HCT116 (cell line): ENCODE measurements around the gene ITGA1. TPM values are rescaled to one million over a fixed set of nuclear protein-coding genes. Genes with fewer than 3 reads are reported as not detected.

Experiments used
- ATAC-seq: fragments of 200-7000 bp; cut with Tn5 transposase; 2 replicates; pipeline ENCODE4 v1.9.1; 2020; ENCODE audit warnings: mild to moderate bottlenecking, moderate library complexity
- BruUV-seq: library from RNA; stranded (reverse); fragments of 400-500 nt; replicated peaks from 2 replicates; lab custom pipeline; 2021; lab: Mats Ljungman, UMichigan
- CTCF ChIA-PET: fragments of 300-600 bp; sonication (Branson Sonifier 250); formaldehyde crosslinking; loops from one replicate; lab custom pipeline; 2021; ENCODE audit warnings: antibody characterized with exemption; lab: Charles Lee
- POLR2A ChIA-PET: fragments of 300-600, 350-600 bp; sonication (Branson Sonifier 250); formaldehyde crosslinking; loops from one replicate; lab custom pipeline; 2021; ENCODE audit warnings: antibody characterized with exemption; lab: Charles Lee
- RAD21 ChIA-PET, 2 experiments: fragments of 300-600 bp; sonication (Branson Sonifier 250); formaldehyde crosslinking; loops; one replicate each; lab custom pipeline; 2023; ENCODE audit warnings: low total read pairs in 2 of 2; ENCODE audit not compliant: uncharacterized antibody in 2 of 2, unreplicated experiment in 2 of 2, low non-redundant PET in 1 of 2; lab: Charles Lee
- DNase-seq: peaks from one replicate; pipeline ENCODE4 v3.0.0-alpha.2; 2010; ENCODE audit warnings: low read depth, low spot score
- H2AFZ ChIP-seq: fragments of 200-600 bp; shearing (Covaris generic), sonication (generic); 2 replicates; pipeline ENCODE4 v1.6.1; 2017; ENCODE audit warnings: low read depth, mixed run types, mixed read lengths, antibody characterized with exemption, low read length; ENCODE audit not compliant: poor library complexity, severe bottlenecking
- H3K27ac ChIP-seq: 2 replicates; pipeline ENCODE4 v1.5.1; 2012; ENCODE audit warnings: low read depth, low read length
- H3K27me3 ChIP-seq: fragments of 200-600 bp; sonication (generic); 2 replicates; pipeline ENCODE4 v1.6.1; 2016; ENCODE audit warnings: mixed run types, low read length, mixed read lengths; ENCODE audit not compliant: insufficient read depth
- H3K36me3 ChIP-seq, 2 experiments: fragments of 200-500 bp in 1 of 2; fragments of 200-600 bp in 1 of 2; sonication (Bioruptor generic) in 1 of 2; sonication (generic) in 1 of 2; 2 replicates each; pipeline versions ENCODE4 v1.5.1 to v1.6.1; 2014 to 2016; ENCODE audit warnings: low read length in 2 of 2, inconsistent platforms in 1 of 2, mixed read lengths in 1 of 2, mixed run types in 1 of 2; ENCODE audit not compliant: insufficient read depth in 2 of 2, control insufficient read depth in 1 of 2
- H3K4me1 ChIP-seq, 2 experiments: fragments of 200-600 bp in 1 of 2; sonication (generic) in 1 of 2; 2 replicates each; pipeline versions ENCODE4 v1.5.1 to v1.6.1; 2012 to 2017; ENCODE audit warnings: low read length in 2 of 2, inconsistent platforms in 1 of 2, mild to moderate bottlenecking in 1 of 2, mixed read lengths in 1 of 2, mixed run types in 1 of 2, moderate library complexity in 1 of 2; ENCODE audit not compliant: insufficient read depth in 2 of 2, control insufficient read depth in 1 of 2
- H3K4me2 ChIP-seq: fragments of 200-600 bp; sonication (generic); 2 replicates; pipeline ENCODE4 v1.6.1; 2017; ENCODE audit warnings: mixed run types, low read length, mixed read lengths
- H3K4me3 ChIP-seq, 2 experiments: fragments of 200-600 bp in 1 of 2; sonication (generic) in 1 of 2; replicated peaks in 1 of 2; 2 replicates each; pipeline ENCODE4 v1.5.1; 2011 to 2016; ENCODE audit warnings: low read length in 2 of 2, control low read depth in 1 of 2, low read depth in 1 of 2, mild to moderate bottlenecking in 1 of 2, mixed read lengths in 1 of 2, mixed run types in 1 of 2
- H3K79me2 ChIP-seq: fragments of 200-600 bp; sonication (generic); 2 replicates; pipeline ENCODE4 v1.6.1; 2017; ENCODE audit warnings: mild to moderate bottlenecking, mixed run types, low read length, moderate library complexity, mixed read lengths; ENCODE audit not compliant: insufficient read depth
- H3K9ac ChIP-seq: fragments of 200-600 bp; sonication (generic); 2 replicates; pipeline ENCODE4 v1.6.1; 2016; ENCODE audit warnings: low read length, mixed read lengths
- H3K9me2 ChIP-seq: fragments of 200-600 bp; sonication (generic), shearing (Covaris generic); 2 replicates; pipeline ENCODE4 v1.6.1; 2017; ENCODE audit warnings: mixed run types, mild to moderate bottlenecking, moderate library complexity; ENCODE audit not compliant: insufficient read depth
- H3K9me3 ChIP-seq, 2 experiments: fragments of 200-500 bp in 1 of 2; fragments of 200-600 bp in 1 of 2; sonication (Bioruptor generic) in 1 of 2; sonication (generic) in 1 of 2; 2 replicates each; pipeline ENCODE4 v1.6.1; 2014 to 2017; ENCODE audit warnings: low read length in 2 of 2, mixed read lengths in 2 of 2, inconsistent platforms in 1 of 2, low read depth in 1 of 2, mild to moderate bottlenecking in 1 of 2, mixed run types in 1 of 2, moderate library complexity in 1 of 2; ENCODE audit not compliant: control insufficient read depth in 1 of 2, insufficient read depth in 1 of 2
- H4K20me1 ChIP-seq: fragments of 200-600 bp; sonication (generic), shearing (Covaris generic); 2 replicates; pipeline ENCODE4 v1.6.1; 2017; ENCODE audit warnings: mixed run types, mild to moderate bottlenecking, moderate library complexity; ENCODE audit not compliant: insufficient read depth
- CEBPB ChIP-seq: IDR thresholded peaks from 2 replicates; pipeline ENCODE4 v1.6.1; 2012; ENCODE audit warnings: low read depth
- EGR1 ChIP-seq: IDR thresholded peaks from 2 replicates; pipeline ENCODE4 v1.6.1; 2012; ENCODE audit warnings: low read depth
- ELF1 ChIP-seq: IDR thresholded peaks from 2 replicates; pipeline ENCODE4 v1.6.1; 2012; ENCODE audit warnings: low read depth, borderline replicate concordance
- EZH2 ChIP-seq: fragments of 200-600 bp; sonication (generic); IDR thresholded peaks from 2 replicates; pipeline ENCODE4 v1.6.1; 2017; ENCODE audit warnings: antibody characterized with exemption, mixed run types
- EZH2phosphoT487 ChIP-seq: fragments of 200-600 bp; IDR thresholded peaks from 2 replicates; pipeline ENCODE4 v1.6.1; 2018; ENCODE audit warnings: antibody characterized with exemption, borderline replicate concordance
- FOSL1 ChIP-seq: IDR thresholded peaks from 2 replicates; pipeline ENCODE4 v1.6.1; 2012; ENCODE audit warnings: low read depth
- JUND ChIP-seq: IDR thresholded peaks from 2 replicates; pipeline ENCODE4 v1.6.1; 2012
- POLR2A ChIP-seq: IDR thresholded peaks from 2 replicates; pipeline ENCODE4 v1.7.0; 2011; ENCODE audit warnings: borderline replicate concordance; ENCODE audit not compliant: insufficient read depth, insufficient read length; ENCODE audit errors: extremely low read depth
- POLR2AphosphoS5 ChIP-seq: IDR thresholded peaks from 2 replicates; pipeline ENCODE4 v1.6.1; 2011; ENCODE audit warnings: mild to moderate bottlenecking, low read depth, low read length, moderate library complexity
- SIN3A ChIP-seq: IDR thresholded peaks from 2 replicates; pipeline ENCODE4 v1.6.1; 2012; ENCODE audit warnings: low read depth
- SP1 ChIP-seq: IDR thresholded peaks from 2 replicates; pipeline ENCODE4 v1.6.1; 2012; ENCODE audit warnings: low read depth
- SRF ChIP-seq: IDR thresholded peaks from 2 replicates; pipeline ENCODE4 v1.6.1; 2012; ENCODE audit warnings: low read depth
- TCF7L2 ChIP-seq: IDR thresholded peaks from 2 replicates; pipeline ENCODE4 v1.7.0; 2011; ENCODE audit warnings: borderline replicate concordance, inconsistent platforms; ENCODE audit not compliant: insufficient read depth, insufficient read length; ENCODE audit errors: extremely low read depth
- YY1 ChIP-seq: IDR thresholded peaks from 2 replicates; pipeline ENCODE4 v1.6.1; 2011; ENCODE audit warnings: low read length, low read depth, moderate library complexity, mild to moderate bottlenecking; ENCODE audit not compliant: insufficient replicate concordance; ENCODE audit errors: extremely low read depth
- ZFX ChIP-seq: fragments of 450-650 bp; IDR thresholded peaks from 2 replicates; pipeline ENCODE4 v1.6.1; 2017
- ZNF274 ChIP-seq: fragments of 200-500 bp; sonication (Bioruptor generic); IDR thresholded peaks from 2 replicates; pipeline ENCODE4 v1.6.1; 2014; ENCODE audit warnings: mild to moderate bottlenecking, low read depth, low read length, inconsistent platforms
- intact Hi-C: fragments of 100-400 bp; cut with micrococcal nuclease; formaldehyde crosslinking; loops from 2 replicates; pipeline ENCODE4 v1.10.0; 2022
- total RNA-seq: library from RNA; stranded (reverse); gene quantifications from one replicate; pipeline ENCODE4 v1.2.1, GENCODE V29; 2021; ENCODE audit not compliant: unreplicated experiment
- TF ChIP-seq, protein P1 (sequence below): IDR thresholded peaks from 2 replicates; pipeline ENCODE4 v1.6.1; 2012
- TF ChIP-seq, protein P2 (sequence below): IDR thresholded peaks from 2 replicates; pipeline ENCODE4 v1.6.1; 2011; ENCODE audit warnings: mild to moderate bottlenecking, low read length, moderate library complexity; ENCODE audit not compliant: insufficient replicate concordance; ENCODE audit errors: extremely low read depth
- TF ChIP-seq, protein P3 (sequence below): IDR thresholded peaks from 2 replicates; pipeline ENCODE4 v1.6.1; 2012; ENCODE audit warnings: low read depth
- TF ChIP-seq, protein P4 (sequence below), 3 experiments: fragments of 200-600 bp in 1 of 3; sonication (generic) in 1 of 3; IDR thresholded peaks in 2 of 3; conservative IDR thresholded peaks in 1 of 3; 2 replicates each; pipeline ENCODE4 v1.5.1; 2012 to 2017; ENCODE audit warnings: low read depth in 2 of 3, low read length in 2 of 3, antibody characterized with exemption in 1 of 3, borderline replicate concordance in 1 of 3, control low read depth in 1 of 3, mild to moderate bottlenecking in 1 of 3, mixed read lengths in 1 of 3, mixed run types in 1 of 3, moderate library complexity in 1 of 3; ENCODE audit not compliant: insufficient read depth in 1 of 3

The ITGA1 gene
- total RNA-seq, 1 experiment from 2014 or later, result 1.8 TPM

DNA sequence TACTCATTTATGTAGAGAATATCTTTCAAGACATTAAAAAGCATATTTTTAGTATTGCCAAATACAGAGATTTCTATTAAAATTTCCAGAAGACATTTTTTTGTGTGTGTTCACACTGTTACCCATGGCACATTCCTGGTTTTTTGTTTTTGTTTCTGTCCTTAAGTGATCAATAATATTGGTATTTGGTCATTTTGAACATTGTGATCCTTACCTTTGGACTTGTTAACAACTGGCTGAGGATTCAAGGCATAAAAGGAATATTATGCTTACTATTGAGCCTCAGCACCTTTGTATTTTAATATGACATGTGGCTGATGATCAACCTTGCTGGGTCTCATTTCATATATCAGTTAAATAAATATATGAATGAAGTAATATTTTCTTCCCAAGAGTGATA, 41.9 kb downstream of the ITGA1 start (continued):
- TF ChIP-seq ZNF274, result no peak
- TF ChIP-seq EGR1, result no peak
- TF ChIP-seq POLR2A, result no peak
- TF ChIP-seq SIN3A, result no peak

DNA sequence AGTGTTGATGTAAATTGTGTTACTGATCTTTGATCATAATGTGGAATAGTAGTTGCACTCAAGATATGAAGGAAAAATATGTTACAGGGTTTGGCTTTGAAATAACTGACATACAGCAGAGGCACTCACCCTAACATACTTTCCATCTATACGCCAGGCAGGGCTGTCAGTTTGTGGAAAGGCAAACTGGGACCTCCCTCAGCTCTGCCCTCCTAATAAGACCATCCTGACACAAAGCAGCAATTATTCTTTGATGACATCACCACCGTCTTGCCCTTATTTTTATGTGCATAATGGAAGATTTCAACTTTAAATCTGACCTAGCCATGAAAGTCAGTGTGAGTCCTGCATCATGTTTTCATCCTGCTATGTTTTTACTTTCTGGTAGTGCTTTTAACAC, 42.9 kb downstream of the ITGA1 start:
- Histone ChIP-seq H2AFZ (no peak overlapping the region), H3K9ac (no peak overlapping the region), H3K36me3 (no peaks in the 10 kb centered on the region), H3K27me3 (no peaks in the 10 kb centered on the region), H3K79me2 (no peaks in the 10 kb centered on the region), H3K4me1 (no peaks in the 10 kb centered on the region), H4K20me1 (no peaks in the 10 kb centered on the region), H3K9me2 (no peaks in the 10 kb centered on the region), H3K27ac (no peak overlapping the region), H3K4me2 (no peak overlapping the region), H3K9me3 (no peaks in the 10 kb centered on the region), H3K4me3 (no peak overlapping the region)
- intact Hi-C loops, result no loop called here
- ChIA-PET CTCF (no interaction called here), RAD21 (no interaction called here), POLR2A (no interaction called here)
- ATAC-seq, result no peak
- no TSS peak for BruUV-seq
- no peak for TF ChIP-seq EZH2
- TF ChIP-seq, protein P1, sequence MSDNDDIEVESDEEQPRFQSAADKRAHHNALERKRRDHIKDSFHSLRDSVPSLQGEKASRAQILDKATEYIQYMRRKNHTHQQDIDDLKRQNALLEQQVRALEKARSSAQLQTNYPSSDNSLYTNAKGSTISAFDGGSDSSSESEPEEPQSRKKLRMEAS, result no peak
- TF ChIP-seq FOSL1, result no peak
- TF ChIP-seq POLR2AphosphoS5, result no peak
- no peak for TF ChIP-seq SP1
- TF ChIP-seq, protein P2, sequence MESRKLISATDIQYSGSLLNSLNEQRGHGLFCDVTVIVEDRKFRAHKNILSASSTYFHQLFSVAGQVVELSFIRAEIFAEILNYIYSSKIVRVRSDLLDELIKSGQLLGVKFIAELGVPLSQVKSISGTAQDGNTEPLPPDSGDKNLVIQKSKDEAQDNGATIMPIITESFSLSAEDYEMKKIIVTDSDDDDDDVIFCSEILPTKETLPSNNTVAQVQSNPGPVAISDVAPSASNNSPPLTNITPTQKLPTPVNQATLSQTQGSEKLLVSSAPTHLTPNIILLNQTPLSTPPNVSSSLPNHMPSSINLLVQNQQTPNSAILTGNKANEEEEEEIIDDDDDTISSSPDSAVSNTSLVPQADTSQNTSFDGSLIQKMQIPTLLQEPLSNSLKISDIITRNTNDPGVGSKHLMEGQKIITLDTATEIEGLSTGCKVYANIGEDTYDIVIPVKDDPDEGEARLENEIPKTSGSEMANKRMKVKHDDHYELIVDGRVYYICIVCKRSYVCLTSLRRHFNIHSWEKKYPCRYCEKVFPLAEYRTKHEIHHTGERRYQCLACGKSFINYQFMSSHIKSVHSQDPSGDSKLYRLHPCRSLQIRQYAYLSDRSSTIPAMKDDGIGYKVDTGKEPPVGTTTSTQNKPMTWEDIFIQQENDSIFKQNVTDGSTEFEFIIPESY, result no peak
- TF ChIP-seq SRF, result no peak
- no peak for TF ChIP-seq JUND
- TF ChIP-seq SIN3A, result no peak
- no peak for TF ChIP-seq CEBPB
- TF ChIP-seq EGR1, result no peak
- TF ChIP-seq, protein P3, sequence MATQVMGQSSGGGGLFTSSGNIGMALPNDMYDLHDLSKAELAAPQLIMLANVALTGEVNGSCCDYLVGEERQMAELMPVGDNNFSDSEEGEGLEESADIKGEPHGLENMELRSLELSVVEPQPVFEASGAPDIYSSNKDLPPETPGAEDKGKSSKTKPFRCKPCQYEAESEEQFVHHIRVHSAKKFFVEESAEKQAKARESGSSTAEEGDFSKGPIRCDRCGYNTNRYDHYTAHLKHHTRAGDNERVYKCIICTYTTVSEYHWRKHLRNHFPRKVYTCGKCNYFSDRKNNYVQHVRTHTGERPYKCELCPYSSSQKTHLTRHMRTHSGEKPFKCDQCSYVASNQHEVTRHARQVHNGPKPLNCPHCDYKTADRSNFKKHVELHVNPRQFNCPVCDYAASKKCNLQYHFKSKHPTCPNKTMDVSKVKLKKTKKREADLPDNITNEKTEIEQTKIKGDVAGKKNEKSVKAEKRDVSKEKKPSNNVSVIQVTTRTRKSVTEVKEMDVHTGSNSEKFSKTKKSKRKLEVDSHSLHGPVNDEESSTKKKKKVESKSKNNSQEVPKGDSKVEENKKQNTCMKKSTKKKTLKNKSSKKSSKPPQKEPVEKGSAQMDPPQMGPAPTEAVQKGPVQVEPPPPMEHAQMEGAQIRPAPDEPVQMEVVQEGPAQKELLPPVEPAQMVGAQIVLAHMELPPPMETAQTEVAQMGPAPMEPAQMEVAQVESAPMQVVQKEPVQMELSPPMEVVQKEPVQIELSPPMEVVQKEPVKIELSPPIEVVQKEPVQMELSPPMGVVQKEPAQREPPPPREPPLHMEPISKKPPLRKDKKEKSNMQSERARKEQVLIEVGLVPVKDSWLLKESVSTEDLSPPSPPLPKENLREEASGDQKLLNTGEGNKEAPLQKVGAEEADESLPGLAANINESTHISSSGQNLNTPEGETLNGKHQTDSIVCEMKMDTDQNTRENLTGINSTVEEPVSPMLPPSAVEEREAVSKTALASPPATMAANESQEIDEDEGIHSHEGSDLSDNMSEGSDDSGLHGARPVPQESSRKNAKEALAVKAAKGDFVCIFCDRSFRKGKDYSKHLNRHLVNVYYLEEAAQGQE, result no peak
- no peak for TF ChIP-seq ELF1
- no peak for TF ChIP-seq ZFX
- no peak for TF ChIP-seq POLR2A
- no peak for TF ChIP-seq ZNF274
- TF ChIP-seq EZH2phosphoT487, result no peak
- no peak for TF ChIP-seq TCF7L2
- no peak for TF ChIP-seq YY1
- TF ChIP-seq, protein P4, sequence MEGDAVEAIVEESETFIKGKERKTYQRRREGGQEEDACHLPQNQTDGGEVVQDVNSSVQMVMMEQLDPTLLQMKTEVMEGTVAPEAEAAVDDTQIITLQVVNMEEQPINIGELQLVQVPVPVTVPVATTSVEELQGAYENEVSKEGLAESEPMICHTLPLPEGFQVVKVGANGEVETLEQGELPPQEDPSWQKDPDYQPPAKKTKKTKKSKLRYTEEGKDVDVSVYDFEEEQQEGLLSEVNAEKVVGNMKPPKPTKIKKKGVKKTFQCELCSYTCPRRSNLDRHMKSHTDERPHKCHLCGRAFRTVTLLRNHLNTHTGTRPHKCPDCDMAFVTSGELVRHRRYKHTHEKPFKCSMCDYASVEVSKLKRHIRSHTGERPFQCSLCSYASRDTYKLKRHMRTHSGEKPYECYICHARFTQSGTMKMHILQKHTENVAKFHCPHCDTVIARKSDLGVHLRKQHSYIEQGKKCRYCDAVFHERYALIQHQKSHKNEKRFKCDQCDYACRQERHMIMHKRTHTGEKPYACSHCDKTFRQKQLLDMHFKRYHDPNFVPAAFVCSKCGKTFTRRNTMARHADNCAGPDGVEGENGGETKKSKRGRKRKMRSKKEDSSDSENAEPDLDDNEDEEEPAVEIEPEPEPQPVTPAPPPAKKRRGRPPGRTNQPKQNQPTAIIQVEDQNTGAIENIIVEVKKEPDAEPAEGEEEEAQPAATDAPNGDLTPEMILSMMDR (IDR thresholded peaks at IDR 0.05 in 2 of 3, conservative IDR thresholded peaks at IDR 0.05 in 1 of 3; ENCODE audit: borderline replicate concordance in 1 of 3, insufficient read depth in 1 of 3, low read depth in 2 of 3, low read length in 2 of 3), result no peak
- no peak for DNase-seq
